Tibial artery (tissue), 4 donors: ENCODE measurements around the gene GJA4.

Source experiments
- DNase-seq, 2 donors: peaks; one replicate each; pipeline ENCODE4 v3.0.0-alpha.2; 2019
- H3K27ac ChIP-seq, 2 donors: fragments of 200-600 bp; sonication (generic) in 1 of 2; 1 replicate in 1 of 2; 2 replicates in 1 of 2; pipeline ENCODE4 v1.5.1; 2018 to 2019; ENCODE audit warnings: mild to moderate bottlenecking in 1 of 2
- H3K27me3 ChIP-seq, 2 donors: fragments of 200-600 bp; sonication (generic) in 1 of 2; one replicate each; pipeline versions ENCODE4 v1.5.1 to v1.6.0; 2016 to 2019
- H3K36me3 ChIP-seq, 3 donors: fragments of 200-600 bp; sonication (generic) in 2 of 3; one replicate each; pipeline ENCODE4 v1.5.1; 2016 to 2019; ENCODE audit warnings: mild to moderate bottlenecking in 2 of 3
- H3K4me1 ChIP-seq, 4 donors: fragments of 200-600 bp; sonication (generic) in 2 of 4; 1 replicate in 3 of 4; 2 replicates in 1 of 4; pipeline ENCODE4 v1.5.1; 2016 to 2019
- H3K4me3 ChIP-seq, 2 donors: fragments of 200-600 bp; sonication (generic) in 1 of 2; 1 replicate in 1 of 2; 2 replicates in 1 of 2; pipeline ENCODE4 v1.5.1; 2018 to 2019; ENCODE audit warnings: mild to moderate bottlenecking in 2 of 2
- H3K9me3 ChIP-seq, 3 donors: fragments of 200-600 bp; sonication (generic) in 1 of 3; one replicate each; pipeline ENCODE4 v1.5.1; 2016 to 2019
- CTCF ChIP-seq, 2 experiments: fragments of 200-600 bp in 1 of 2; fragments of 450-650 bp in 1 of 2; IDR thresholded peaks; one replicate each; pipeline ENCODE4 v1.5.1; 2017 to 2019; ENCODE audit warnings: antibody characterized with exemption in 2 of 2, mild to moderate bottlenecking in 1 of 2, moderate library complexity in 1 of 2
- intact Hi-C: fragments of 100-400 bp; cut with DNase I; formaldehyde crosslinking; loops from one replicate; pipeline ENCODE4 v1.15.0; 2023; ENCODE audit warnings: low total_unique reads

GJA4 gene

GRCh38 chr1:34794001-34794789 lies 1.4 kb downstream of the GJA4 start:
- intact Hi-C loops, result no loop called here
- H3K27me3 ChIP-seq, result no peaks in the 10 kb centered on the region
- peak overlapping the region; percentile 93 to 96 for H3K27ac ChIP-seq
- peaks cover 0 to 81% (median 50%) of the 10 kb centered on the region in 4 donors for H3K4me1 ChIP-seq
- TF ChIP-seq CTCF (IDR thresholded peaks at IDR 0.05), result no peak
- H3K4me3 ChIP-seq, result peak overlapping the region; percentile 74 to 77
- H3K36me3 ChIP-seq, result peaks cover 12 to 17% (median 16%) of the 10 kb centered on the region in 3 donors
- no peak for DNase-seq
- H3K9me3 ChIP-seq, result no peaks in the 10 kb centered on the region

GRCh38 chr1:34794790-34795180 lies 2.0 kb downstream of the GJA4 start:
- DNase-seq, result no peak
- Histone ChIP-seq H3K4me3 (peak overlapping the region; percentile 74 to 77), H3K36me3 (peaks cover 12 to 17% (median 16%) of the 10 kb centered on the region in 3 donors), H3K27ac (peak overlapping the region; percentile 93 to 96), H3K27me3 (no peaks in the 10 kb centered on the region), H3K4me1 (peaks cover 0 to 82% (median 50%) of the 10 kb centered on the region in 4 donors), H3K9me3 (no peaks in the 10 kb centered on the region)
- TF ChIP-seq CTCF (IDR thresholded peaks at IDR 0.05), result no peak
- intact Hi-C loops, result no loop called here

DNA sequence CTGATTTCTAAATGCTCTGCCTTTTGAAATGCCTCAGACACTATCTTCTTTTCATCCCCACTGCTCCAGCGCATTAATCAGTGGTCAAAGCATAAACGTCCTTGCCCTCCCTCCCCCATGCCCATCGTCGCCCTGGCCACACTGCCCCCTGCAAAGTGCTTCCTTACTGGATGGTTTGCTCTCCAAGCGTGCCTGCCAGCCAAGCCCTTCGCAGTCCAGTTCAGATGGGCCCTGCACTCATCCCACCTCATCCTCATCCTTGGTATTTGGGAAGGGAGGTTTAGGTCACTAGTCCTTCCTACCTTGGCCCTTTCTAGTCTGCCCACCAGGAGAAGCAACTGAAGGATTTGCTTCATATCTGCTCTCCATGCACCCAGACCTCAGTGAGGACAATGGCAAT lies 3.1 kb downstream of the GJA4 start:
- no peak for TF ChIP-seq CTCF (IDR thresholded peaks at IDR 0.05)
- peaks cover 12 to 17% (median 16%) of the 10 kb centered on the region in 3 donors for H3K36me3 ChIP-seq
- no peaks in the 10 kb centered on the region for H3K27me3 ChIP-seq
- peak overlapping the region; percentile 93 to 96 for H3K27ac ChIP-seq
- intact Hi-C loops, result no loop called here
- no peak for DNase-seq
- H3K4me3 ChIP-seq, result peak overlapping the region; percentile 74 to 77
- H3K4me1 ChIP-seq, result peaks cover 0 to 82% (median 47%) of the 10 kb centered on the region in 4 donors
- H3K9me3 ChIP-seq, result no peaks in the 10 kb centered on the region

DNA sequence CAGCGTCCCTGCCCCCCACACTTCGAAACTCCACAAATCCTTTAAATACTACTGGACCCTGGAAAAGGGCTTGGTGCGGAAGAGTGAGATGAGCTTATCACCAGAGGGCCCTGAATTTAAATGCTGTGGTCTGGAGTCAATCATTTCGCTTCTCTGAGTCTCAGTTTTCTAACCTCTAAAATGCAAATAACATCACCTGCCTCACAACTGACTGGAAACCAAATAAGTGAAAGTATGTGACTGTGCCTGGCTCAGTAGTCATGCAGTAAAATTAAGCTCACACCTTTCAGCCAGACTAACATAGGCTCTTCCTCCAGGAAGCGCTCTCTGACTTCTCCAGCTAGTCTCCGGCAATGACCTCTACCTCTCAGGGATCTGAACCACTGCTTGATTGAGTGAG lies 4.2 kb downstream of the GJA4 start:
- peak overlapping the region; percentile 74 to 77 for H3K4me3 ChIP-seq
- H3K27me3 ChIP-seq, result no peaks in the 10 kb centered on the region
- no peak for TF ChIP-seq CTCF (IDR thresholded peaks at IDR 0.05)
- peaks cover 12 to 17% (median 16%) of the 10 kb centered on the region in 3 donors for H3K36me3 ChIP-seq
- DNase-seq, result no peak
- peak overlapping the region; percentile 93 to 96 for H3K27ac ChIP-seq
- peaks cover 0 to 77% (median 36%) of the 10 kb centered on the region in 4 donors for H3K4me1 ChIP-seq
- H3K9me3 ChIP-seq, result no peaks in the 10 kb centered on the region
- intact Hi-C loops, result no loop called here

- Histone ChIP-seq H3K27ac (peak overlapping the region; percentile 93 to 96), H3K9me3 (no peaks in the 10 kb centered on the region), H3K27me3 (no peaks in the 10 kb centered on the region), H3K4me1 (peaks cover 0 to 59% (median 18%) of the 10 kb centered on the region in 4 donors), H3K36me3 (peaks cover 2 to 6% (median 5%) of the 10 kb centered on the region in 3 donors), H3K4me3 (no peak overlapping the region)
- DNase-seq, result no peak
- intact Hi-C loops, result no loop called here
- TF ChIP-seq CTCF (IDR thresholded peaks at IDR 0.05), result no peak
Measured at GRCh38 chr1:34800214-34800613, 7.4 kb downstream of the GJA4 start.
